ENCODE data around the gene USP32.
"Not testable (repeated sequence)": the region's sequence is repeated elsewhere in the genome, so short reads cannot be mapped to it uniquely, and the experiment has no call there.

The USP32 gene

DNA sequence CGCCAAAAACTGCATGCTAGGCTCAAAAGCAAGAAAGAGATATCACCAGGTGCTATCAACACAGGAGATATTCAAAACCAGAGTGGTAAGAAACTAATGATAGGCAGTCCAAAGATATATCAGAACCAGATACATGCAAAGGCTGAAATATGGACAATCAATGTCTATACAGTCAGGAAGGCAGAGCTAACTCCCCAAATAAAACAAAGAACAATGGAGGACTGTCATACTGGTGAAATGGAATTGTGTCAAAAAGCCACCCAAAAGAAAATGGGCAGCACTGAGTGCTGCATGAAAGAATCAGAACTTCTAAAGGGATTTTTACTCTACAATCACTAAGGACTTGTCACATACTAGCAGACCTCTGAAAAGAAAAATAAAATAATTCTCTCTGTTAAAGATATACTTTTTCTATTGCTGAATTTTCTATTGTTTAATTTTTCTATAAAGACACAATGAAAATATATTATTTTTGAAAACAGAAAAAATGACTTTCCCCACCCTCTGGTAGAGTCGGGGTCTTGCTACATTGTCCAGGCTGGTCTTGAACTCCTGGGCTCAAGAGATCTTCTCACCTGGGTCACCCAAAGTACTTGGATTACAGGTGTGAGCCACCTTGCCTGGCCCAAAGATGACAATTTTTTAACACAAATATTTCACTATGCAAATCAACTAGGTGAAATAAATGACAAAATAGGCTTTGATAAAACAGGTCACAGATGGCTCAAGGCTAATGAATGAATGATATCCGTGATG, 98.2 kb downstream of the USP32 start:
- no peak for DNase-seq

DNA sequence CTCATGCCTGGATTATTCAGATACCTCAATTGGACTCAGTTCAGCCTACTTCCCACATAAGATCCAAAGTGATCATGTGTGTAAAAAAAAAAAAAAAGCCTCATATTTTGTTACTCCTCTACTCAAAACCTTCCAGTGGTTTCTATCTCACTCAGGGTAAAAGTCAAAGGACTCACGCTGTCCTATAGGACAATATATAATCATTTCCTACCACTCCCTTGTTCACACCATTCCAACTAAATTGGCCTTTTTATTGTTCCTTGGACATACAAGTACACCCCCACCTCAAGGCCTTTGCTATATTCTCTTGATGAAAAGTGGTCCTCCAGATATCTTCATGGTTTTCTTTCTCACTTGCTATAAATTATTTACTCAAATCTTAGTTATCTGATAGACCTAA, 99.2 kb downstream of the USP32 start:
- DNase-seq = no peak

DNA sequence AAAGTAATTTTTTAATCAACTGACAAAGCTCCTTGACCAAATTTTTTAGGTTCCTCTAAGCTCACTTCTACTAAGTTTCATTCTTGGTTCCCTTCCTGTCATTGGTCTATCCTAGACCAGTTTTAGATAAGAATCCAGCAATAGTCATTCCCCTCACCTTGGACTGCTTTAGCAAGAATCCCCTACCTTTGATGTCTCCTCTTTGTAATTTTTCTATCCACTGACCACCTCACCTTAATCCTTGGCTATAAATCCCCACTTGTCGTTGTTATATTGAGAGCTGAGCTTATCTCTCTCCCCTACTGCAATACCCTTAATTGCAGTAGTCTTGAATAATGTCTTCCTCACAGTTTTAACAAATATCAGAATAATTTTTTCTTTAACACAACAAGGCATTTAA, 107.2 kb downstream of the USP32 start:
- DNase-seq = no peak

DNA sequence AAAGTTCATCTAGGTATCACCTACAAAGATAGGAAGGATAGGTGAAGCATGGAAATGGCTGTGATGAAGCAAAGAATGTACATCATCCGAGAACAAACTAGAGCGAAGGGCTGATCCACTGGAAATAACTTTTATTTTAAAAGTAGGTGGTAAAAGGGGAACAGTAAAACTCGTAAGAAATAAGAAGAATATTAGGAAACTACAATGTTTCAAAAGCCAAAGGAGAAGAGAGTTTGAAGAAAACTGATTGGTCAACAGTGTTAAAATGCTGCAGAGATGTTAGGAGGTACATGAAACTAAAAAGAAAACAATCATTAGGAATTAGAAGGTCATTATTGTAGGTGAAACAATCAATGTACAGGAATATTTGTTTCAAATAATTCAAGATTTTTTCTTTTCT, 108.1 kb downstream of the USP32 start:
- DNase-seq = no peak

DNA sequence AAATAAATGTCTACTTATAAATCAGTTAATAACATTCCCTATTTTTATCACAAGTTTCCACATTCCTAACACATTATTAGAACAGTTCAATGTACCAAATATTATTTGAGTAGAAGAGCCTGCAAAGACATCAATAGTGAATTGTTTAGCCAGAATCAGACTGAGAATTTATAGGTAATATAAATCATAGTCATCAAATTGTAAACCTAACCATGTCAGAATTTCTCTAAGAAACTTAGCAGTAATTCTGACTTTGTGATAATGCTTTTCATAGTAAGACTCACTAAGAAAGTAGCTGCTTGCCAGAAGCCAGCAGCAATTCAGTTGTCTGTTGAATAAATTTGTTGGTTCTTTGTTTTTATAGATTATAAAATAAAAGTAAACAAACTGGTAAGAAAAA, 111.3 kb downstream of the USP32 start:
- no peak for DNase-seq

DNA sequence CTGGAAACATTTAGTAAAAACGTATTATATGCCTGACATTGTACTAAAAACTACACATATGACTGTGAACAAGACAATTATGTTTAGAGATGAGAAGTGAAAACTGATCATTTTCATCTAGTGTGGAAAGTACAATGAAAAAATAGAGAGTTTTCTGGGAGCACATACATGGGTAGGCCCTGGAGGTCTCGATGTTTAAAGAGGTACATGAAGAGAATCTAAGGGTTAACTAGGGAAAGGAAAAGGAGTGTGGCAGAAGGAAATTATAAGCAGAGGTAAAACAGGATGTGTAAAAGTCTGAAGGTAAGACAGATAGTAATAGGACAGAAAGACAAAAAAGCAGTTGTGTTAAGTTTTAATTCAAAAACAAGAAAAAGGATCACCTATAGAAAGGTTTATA, 113.7 kb downstream of the USP32 start:
- no peak for DNase-seq

DNA sequence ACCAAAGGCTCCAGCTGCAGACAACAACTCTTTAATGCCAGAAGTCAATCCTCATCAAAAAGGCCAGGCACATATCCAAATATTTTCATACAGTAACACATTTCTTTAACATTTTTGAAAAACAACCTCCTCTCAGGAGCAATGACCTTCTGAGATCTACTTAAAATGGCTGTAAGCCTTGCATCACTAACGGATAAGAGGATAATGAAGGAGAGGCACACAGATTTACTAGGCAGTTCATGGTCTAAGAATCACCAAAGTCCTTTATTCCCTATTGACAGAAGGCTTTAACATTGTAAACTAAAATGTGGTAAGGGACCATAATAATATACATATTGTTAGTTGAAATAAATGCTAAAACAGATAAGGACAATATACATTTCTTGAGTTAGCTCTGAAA, 114.7 kb downstream of the USP32 start:
- no peak for DNase-seq

DNA sequence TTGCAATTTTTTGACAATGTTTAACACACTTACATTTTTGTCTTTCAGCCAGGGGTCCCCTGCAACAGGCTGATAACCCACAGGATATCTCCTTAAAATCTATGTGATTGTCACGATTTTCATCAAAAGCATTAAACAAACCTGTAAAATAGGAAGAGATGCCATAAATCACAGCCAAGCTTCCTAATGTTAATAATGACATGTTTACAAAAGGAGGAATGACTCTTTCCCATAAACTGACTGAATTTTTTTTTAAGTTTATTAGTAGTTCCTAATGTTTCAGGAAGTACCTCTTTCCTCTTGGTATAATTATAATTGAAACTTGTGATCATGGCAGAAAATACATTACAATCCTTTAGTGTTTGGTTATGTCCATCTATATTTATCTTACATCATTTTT, 122.5 kb downstream of the USP32 start:
- DNase-seq = no peak

DNA sequence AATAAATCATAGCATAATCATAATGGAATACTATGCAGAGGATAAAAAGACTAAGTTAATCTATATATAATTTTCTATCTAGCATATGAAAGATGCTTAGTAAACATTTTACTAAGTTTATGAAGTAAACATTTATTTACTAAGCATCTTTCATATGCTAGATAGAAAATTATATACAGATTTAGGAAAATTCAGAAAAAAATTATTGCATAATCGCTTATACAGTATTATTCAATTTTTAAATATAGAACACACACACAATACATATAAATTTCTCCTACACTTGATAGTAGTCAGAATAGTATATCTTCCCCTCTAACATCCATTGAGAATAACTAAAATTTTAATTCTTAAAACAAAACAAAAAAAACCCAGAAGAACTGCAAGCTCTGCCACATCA, 131.4 kb downstream of the USP32 start:
- no peak for DNase-seq

DNA sequence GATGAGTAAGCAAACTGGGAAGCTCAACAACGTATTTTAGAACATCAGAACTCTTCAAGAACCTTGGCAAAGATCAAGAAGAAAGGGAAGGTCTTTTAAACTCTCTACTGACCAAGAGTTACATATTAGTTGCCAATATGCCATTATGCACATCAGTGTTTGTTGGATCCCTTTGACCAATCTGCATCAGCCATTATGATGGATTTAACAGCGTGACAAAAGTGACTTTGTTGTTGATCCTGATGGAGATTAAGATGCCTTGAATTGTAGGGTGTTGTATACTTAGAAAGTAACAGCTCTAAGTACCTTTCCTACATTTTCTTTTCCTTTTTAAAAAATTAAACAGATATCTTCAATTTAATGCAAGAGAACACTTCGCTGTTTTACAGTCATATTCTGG, 133.6 kb downstream of the USP32 start:
- DNase-seq = no peak

DNA sequence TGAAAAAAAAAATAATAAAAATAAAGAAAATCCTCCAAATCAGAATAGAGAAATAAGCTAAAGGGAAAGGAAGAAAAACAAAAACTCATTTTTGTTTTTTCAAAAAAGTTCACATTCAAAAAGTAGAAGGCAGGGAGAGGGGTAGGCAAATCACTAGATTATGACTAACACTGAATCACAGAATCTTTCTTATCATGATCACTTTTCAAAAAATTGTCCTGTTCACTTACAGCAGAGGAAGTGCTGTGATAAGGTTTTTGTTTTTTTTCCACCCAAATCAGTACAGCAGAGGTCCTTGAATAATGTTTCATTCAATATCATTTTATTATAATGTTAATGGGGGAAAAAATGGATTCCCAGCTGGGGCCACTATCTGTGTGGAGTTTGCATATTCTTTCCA, 135.8 kb downstream of the USP32 start:
- no peak for DNase-seq

DNA sequence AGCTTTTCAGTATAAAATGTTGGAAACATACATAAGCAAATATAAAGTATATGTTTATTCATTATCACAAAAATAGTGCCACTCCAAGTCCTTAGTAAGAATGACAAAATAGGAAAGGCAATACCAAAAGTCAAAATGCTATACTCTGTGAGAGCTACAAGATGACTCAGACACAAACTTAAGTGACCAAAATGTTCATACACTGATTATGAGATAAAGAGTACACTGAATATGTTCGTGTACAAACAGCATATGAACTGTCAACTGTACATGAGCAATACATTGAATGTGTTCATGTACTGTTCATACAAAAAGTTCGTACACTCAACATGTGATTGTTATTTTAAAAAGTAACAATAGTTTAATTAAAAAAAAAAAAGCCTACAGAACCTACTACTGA, 138.9 kb downstream of the USP32 start:
- DNase-seq = no peak

DNA sequence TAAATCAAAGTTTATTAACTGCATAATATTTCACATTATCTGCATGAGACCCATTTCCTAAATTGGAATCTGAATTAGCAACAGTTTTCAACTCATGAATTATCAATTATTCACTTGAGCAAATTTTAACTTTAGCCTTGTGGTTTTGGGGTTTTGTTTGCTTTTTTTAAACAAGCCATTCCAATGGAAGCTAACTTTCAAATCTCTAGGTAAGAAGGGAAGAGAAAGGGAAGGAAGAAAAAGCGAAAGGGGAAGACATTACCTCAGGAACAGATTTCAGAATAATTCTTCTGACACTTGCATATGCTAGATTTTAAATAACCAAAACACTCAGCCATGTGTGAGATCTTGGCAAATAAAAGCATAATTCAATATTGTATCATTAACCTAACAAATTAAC, 139.5 kb downstream of the USP32 start:
- no peak for DNase-seq

DNA sequence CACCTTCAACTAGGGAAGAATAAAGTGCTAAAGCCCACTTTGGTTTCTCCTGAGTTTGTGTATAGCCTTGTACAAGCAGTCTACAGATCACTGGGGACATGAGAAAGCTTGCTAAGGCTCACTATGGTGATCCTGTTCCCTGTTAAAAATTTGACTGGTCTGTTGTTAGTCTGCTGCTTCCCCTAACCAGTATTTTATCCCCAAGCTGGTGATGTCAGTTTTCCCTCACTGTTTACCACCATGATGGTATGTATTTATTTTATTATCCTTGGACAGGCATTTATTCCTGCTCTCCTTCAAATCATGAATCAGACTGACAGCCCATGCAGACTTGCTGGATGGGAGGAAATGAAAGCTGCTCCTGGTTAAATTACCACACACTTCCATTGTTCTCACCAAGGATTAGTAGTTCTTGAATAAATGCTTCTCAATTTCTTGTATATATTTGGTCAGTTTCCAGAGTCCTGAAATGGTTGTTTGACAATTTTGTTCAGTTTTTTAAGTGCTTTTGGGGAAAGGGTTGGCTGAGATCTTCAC, 142.6 kb downstream of the USP32 start:
- no peak for DNase-seq

DNA sequence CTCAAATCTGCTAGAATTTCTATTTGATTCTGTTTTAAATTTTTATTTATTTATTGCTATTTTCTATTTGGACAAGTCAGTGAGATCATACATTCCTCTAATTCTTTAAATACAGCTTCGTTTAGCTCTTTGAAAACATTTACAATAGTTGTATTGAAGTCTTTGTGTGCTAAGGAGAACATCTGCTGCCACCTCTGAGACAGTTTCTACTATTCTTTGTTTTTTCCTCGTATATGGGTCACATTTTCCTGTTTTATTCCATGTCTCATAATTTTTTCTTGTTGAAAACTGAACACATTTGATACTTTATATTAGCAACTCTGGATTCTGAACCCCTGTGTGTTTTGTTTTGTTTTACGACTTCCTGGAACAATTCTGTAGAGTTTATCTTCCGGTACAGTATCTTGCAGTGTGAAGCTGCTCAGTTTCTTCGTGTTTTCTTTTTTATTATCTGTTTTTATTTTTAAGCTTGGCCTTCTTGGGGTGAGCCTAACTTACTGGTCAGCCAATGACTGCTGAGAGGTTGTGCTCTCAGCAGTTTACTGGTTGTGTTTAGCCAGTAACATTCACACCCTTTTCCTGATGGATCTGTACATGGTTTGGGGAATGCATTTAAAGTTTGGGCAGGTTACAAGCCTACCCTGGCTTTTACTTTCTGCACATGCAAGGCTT, 143.2 kb downstream of the USP32 start:
- DNase-seq = no peak

DNA sequence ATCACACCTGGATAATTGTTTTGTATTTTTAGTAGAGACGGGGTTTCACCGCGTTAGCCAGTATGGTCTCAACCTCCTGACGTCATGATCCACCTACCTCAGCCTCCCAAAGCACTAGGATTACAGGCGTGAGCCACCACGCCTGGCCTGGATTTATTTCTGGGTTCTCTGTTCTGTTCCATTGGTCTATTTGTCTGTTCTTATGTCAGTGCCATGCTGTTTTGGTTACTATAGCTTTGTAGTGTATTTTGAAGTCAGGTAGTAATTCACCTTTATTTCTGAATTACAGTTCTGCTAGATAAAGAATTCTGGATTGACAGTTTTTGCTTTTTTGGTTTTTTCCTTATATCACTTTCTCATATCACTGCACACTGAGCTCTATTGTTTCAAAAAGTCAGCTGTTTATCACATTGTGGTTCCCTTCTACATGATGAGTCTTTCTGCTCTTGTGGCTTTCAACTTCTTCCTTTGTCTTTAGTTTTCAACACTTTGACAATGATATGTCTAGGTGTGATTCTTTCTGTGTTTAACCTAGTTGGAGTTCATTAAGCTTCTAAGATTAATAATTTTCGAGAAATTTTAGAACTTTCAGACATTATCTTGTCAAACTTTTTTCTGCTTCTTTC, 144.0 kb downstream of the USP32 start:
- no peak for DNase-seq

DNA sequence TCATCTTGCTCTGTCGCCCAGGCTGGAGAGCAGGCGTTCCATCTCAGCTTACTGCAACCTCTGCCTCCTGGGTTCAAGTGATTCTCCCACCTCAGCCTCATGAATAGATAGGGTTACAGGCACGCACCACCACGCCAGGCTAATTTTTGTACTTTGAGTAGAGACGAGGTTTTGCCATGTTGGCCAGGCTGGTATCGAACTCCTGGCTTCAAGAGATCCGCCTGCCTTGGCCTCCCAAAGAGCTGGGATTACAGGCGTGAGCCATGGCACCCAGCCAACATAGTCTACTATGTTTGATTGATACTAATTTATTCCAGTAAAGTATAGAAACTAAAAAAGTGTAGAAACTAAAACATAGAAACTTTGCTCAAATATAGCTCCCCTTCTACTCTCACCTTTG, 147.3 kb downstream of the USP32 start:
- no peak for DNase-seq

DNA sequence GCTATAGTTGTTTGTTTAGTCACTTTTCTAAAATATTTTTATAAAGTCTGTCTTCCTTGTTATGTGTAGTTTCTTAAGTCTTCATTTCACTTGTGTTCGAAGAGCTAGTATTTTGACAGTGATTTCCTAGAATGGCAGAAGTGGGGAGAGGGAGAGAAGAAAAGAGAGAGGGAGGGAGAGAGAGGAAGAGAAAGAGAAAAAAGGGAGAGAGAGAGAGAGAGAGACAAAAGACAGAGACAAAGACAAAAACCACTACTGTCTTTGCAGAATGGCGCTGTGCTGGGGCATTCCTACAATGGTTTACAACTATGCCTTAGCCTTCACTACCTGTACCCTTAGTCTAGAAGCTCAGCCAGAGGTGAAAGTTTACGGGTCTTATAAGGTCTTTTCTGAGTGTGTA, 151.6 kb downstream of the USP32 start:
- no peak for DNase-seq

DNA sequence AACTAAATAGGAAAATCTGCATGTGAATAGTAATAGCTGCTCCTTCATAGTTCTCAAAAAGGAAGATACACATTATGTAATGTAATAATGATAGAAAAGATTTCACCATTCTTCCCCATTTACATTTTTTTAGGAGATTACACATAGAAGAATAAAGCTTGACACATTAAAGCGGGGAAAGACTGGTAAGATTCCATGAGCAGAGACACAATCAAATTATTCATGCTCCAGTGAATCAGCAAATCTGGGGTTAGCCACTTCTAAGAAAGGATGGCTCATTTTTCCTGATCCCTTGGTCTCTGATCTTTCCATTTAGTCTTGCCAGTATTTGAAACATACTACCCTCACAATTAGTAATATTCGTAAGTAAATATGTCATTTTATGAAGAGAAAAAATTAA, 160.2 kb downstream of the USP32 start:
- no peak for DNase-seq

DNA sequence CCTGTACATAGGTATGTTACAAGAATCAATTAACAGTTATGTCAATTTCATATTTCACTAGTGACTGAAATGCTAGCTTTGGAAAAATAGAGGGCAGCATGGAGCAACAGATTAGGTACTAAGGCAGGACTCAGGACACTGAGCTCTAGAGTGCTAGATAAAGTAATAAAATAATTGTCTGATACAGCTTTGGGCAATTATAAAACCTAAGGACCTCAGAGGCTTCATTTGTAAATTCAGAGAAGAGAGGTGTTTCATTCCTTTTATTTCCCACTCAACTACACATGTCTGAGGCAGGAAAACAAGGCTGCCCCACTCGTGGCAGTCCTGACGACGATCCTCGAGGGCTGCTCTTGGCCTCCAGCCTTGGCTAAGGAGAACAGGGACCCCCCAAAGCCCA, 160.7 kb downstream of the USP32 start:
- peak; percentile 15 for DNase-seq

DNA sequence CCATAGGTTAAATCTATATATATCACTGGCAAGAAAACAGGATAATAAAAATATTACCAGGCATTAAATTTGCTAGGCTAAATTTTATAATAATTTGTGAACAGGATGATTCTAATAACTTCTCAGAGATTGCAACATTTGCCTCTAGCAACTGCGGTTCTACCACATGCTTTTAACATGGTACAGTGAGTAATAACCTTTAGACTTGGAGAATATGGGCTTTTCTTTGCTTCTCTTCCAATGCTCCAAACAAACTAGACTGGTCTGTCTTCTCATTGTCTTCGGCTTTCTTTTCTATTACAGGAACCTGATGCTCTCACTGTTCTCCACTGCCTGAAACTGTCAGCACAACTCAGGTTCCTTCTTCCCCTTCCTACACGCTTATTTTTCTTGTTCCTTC, 161.6 kb downstream of the USP32 start:
- DNase-seq = no peak

DNA sequence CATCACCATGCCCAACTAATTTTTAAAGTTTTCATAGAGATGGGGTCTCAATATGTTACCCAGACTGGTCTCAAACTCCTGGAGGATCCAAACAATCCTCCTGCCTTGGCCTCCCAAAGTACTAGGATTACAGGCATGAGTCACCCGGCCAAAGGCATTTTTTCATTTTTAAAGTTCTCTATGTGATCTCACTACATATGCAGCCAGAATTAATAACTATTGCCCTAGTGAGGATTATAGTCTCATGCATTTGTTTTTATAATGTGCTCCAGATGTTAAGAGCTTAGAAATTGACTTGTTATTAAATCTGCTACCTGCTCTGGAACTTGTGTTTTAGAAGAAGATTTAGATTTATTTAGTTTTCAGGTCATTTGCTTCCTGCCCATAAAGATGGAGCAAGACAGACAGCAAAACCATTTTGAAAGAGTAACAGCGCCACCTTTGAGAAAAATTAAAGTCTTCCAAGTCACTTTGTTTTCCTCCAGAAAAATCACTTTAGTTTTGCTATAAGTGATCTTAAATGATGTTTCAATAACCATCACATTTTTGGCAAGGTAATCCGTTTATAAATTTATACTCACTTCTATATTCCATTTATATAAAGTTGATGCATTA, 162.6 kb downstream of the USP32 start:
- DNase-seq = no peak

DNA sequence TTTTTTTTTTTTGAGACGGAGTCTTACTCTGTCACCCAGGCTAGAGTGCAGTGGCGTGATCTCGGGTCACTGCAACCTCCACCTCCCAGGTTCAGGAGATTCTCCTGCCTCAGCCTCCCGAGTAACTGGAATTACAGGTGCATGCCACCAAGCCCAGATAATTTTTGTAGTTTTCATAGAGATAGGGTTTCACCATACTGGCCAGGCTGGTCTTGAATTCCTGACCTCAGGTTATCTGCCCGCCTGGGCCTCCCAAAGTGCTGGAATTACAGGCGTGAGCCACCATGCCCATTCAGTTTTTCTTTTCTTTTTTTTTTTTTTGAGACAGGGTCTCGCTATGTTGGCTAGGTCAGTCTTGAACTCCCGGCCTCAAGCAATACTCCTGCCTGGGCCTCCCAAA, 164.7 kb downstream of the USP32 start:
- DNase-seq = not testable (repeated sequence)

DNA sequence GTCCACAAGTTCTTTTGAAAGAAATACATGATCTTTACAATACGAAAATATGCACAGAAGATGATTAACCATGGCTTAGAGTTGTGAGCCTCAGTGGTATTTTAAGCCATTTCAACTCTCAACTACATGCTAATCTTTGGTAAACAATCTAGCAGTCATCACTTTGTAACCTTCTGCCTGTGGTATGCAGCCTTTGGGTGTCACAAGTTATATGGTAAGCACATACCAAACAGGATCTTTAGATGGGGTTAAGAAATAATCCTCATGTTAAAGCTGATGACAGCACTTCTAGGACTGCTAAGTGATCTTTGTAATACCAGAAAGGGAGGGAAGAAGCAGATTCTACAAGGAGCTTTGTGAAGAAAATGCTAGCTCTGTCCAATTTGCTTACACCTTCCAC, 167.9 kb downstream of the USP32 start:
- no peak for DNase-seq
